ENCODE measurements around the gene FGF18.
"Not testable (repeated sequence)": the region's sequence is repeated elsewhere in the genome, so short reads cannot be mapped to it uniquely, and the experiment has no call there.

FGF18 gene

GRCh38 chr5:171391996-171392577 lies 27.4 kb upstream of the FGF18 start:
- no peak for TF ChIP-seq ZNF274 (IDR thresholded peaks at IDR 0.05; ENCODE audit: low read depth, low read length)
- no peak overlapping the region for H3K4me3 ChIP-seq (ENCODE audit: low read length)

- H3K4me3 ChIP-seq (ENCODE audit: low read length) = no peak overlapping the region
- no peak for TF ChIP-seq ZNF274 (IDR thresholded peaks at IDR 0.05; ENCODE audit: low read depth, low read length)
Measured at GRCh38 chr5:171392585-171393159, 26.8 kb upstream of the FGF18 start.

- TF ChIP-seq ZNF274 (IDR thresholded peaks at IDR 0.05; ENCODE audit: low read depth, low read length) = no peak
- no peak overlapping the region for H3K4me3 ChIP-seq (ENCODE audit: low read length)
Measured at GRCh38 chr5:171395042-171395441, 24.4 kb upstream of the FGF18 start.

- not testable (repeated sequence) for H3K4me3 ChIP-seq (ENCODE audit: low read length)
Measured at GRCh38 chr5:171396583-171396982, 22.9 kb upstream of the FGF18 start.

GRCh38 chr5:171397190-171397589 lies 22.3 kb upstream of the FGF18 start:
- TF ChIP-seq ZNF274 (IDR thresholded peaks at IDR 0.05; ENCODE audit: low read depth, low read length) = no peak
- no peak overlapping the region for H3K4me3 ChIP-seq (ENCODE audit: low read length)

GRCh38 chr5:171397599-171397998 lies 21.8 kb upstream of the FGF18 start:
- TF ChIP-seq ZNF274 (IDR thresholded peaks at IDR 0.05; ENCODE audit: low read depth, low read length) = no peak
- H3K4me3 ChIP-seq (ENCODE audit: low read length) = no peak overlapping the region

- not testable (repeated sequence) for H3K4me3 ChIP-seq (ENCODE audit: low read length)
Measured at GRCh38 chr5:171398660-171399059, 20.8 kb upstream of the FGF18 start.

- H3K4me3 ChIP-seq (ENCODE audit: low read length) = no peak overlapping the region
- no peak for TF ChIP-seq ZNF274 (IDR thresholded peaks at IDR 0.05; ENCODE audit: low read depth, low read length)
Measured at GRCh38 chr5:171400169-171400568, 19.3 kb upstream of the FGF18 start.

- TF ChIP-seq ZNF274 (IDR thresholded peaks at IDR 0.05; ENCODE audit: low read depth, low read length) = no peak
Measured at GRCh38 chr5:171401167-171401947, 18.1 kb upstream of the FGF18 start.

GRCh38 chr5:171402751-171403150 lies 16.7 kb upstream of the FGF18 start:
- H3K4me3 ChIP-seq (ENCODE audit: low read length) = not testable (repeated sequence)

More at GRCh38 chr5:171401167-171401947, 18.1 kb upstream of the FGF18 start:
- no peak overlapping the region for H3K4me3 ChIP-seq (ENCODE audit: low read length)

GRCh38 chr5:171405615-171406014 lies 13.8 kb upstream of the FGF18 start:
- no peak for TF ChIP-seq ZNF274 (IDR thresholded peaks at IDR 0.05; ENCODE audit: low read depth, low read length)
- H3K4me3 ChIP-seq (ENCODE audit: low read length) = no peak overlapping the region

GRCh38 chr5:171407234-171407633 lies 12.2 kb upstream of the FGF18 start:
- TF ChIP-seq ZNF274 (IDR thresholded peaks at IDR 0.05; ENCODE audit: low read depth, low read length) = no peak
- H3K4me3 ChIP-seq (ENCODE audit: low read length) = no peak overlapping the region

GRCh38 chr5:171409164-171410136 lies 10.0 kb upstream of the FGF18 start:
- TF ChIP-seq ZNF274 (IDR thresholded peaks at IDR 0.05; ENCODE audit: low read depth, low read length) = no peak

GRCh38 chr5:171410181-171410580 lies 9.3 kb upstream of the FGF18 start:
- H3K4me3 ChIP-seq (ENCODE audit: low read length) = no peak overlapping the region
- no peak for TF ChIP-seq ZNF274 (IDR thresholded peaks at IDR 0.05; ENCODE audit: low read depth, low read length)

More at GRCh38 chr5:171409164-171410136, 10.0 kb upstream of the FGF18 start:
- H3K4me3 ChIP-seq (ENCODE audit: low read length) = no peak overlapping the region
